DND-41 (cell line): Measurements from ENCODE around the gene IQGAP1.

Experiments used
- ATAC-seq: fragments of 200-7000 bp; cut with Tn5 transposase; 3 replicates; pipeline ENCODE4 v1.9.1; 2021; ENCODE audit warnings: low read depth; ENCODE audit not compliant: insufficient read depth
- DNase-seq: peaks from one replicate; pipeline ENCODE4 v3.0.0-alpha.2; 2020
- H2AFZ ChIP-seq: 2 replicates; pipeline ENCODE4 v1.6.0; 2012; ENCODE audit warnings: low read depth, low read length
- H3K27ac ChIP-seq: 2 replicates; pipeline ENCODE4 v1.5.1; 2012; ENCODE audit warnings: low read length, inconsistent platforms
- H3K27me3 ChIP-seq: fragments of 200-600 bp; sonication (generic); 2 replicates; pipeline ENCODE4 v1.6.0; 2012; ENCODE audit warnings: low read length, mild to moderate bottlenecking, inconsistent platforms; ENCODE audit not compliant: insufficient read depth, poor library complexity
- H3K36me3 ChIP-seq: 2 replicates; pipeline ENCODE4 v1.5.1; 2012; ENCODE audit warnings: low read length, inconsistent platforms; ENCODE audit not compliant: insufficient read depth
- H3K4me1 ChIP-seq: 2 replicates; pipeline ENCODE4 v1.5.1; 2012; ENCODE audit warnings: mild to moderate bottlenecking, low read length; ENCODE audit not compliant: insufficient read depth
- H3K4me2 ChIP-seq: 2 replicates; pipeline ENCODE4 v1.6.0; 2012; ENCODE audit warnings: mild to moderate bottlenecking, moderate library complexity, low read length, inconsistent platforms; ENCODE audit not compliant: insufficient read depth
- H3K4me3 ChIP-seq, 2 experiments: fragments of 200-600 bp in 1 of 2; shearing (Covaris generic) in 1 of 2; 2 replicates each; pipeline ENCODE4 v1.5.1; 2012 to 2016; ENCODE audit warnings: inconsistent platforms in 2 of 2, low read length in 2 of 2, mild to moderate bottlenecking in 2 of 2, low read depth in 1 of 2, moderate library complexity in 1 of 2
- H3K79me2 ChIP-seq: 2 replicates; pipeline ENCODE4 v1.6.0; 2012; ENCODE audit warnings: low read length, inconsistent platforms; ENCODE audit not compliant: insufficient read depth
- H3K9ac ChIP-seq: 2 replicates; pipeline ENCODE4 v1.6.0; 2012; ENCODE audit warnings: low read depth, mild to moderate bottlenecking, inconsistent platforms, low read length, moderate library complexity
- H3K9me3 ChIP-seq: 2 replicates; pipeline ENCODE4 v1.5.1; 2012; ENCODE audit warnings: low read length, moderate library complexity, mild to moderate bottlenecking, inconsistent platforms; ENCODE audit not compliant: insufficient read depth, severe bottlenecking
- H4K20me1 ChIP-seq: 2 replicates; pipeline ENCODE4 v1.6.0; 2012; ENCODE audit warnings: low read length; ENCODE audit not compliant: insufficient read depth
- CTCF ChIP-seq: IDR thresholded peaks from 2 replicates; pipeline ENCODE4 v1.5.1; 2012; ENCODE audit warnings: borderline replicate concordance, low read length, moderate library complexity, mild to moderate bottlenecking; ENCODE audit not compliant: poor library complexity, severe bottlenecking; ENCODE audit errors: extremely low read depth
- EZH2 ChIP-seq: IDR thresholded peaks from 3 replicates; pipeline ENCODE4 v1.6.1; 2012; ENCODE audit warnings: borderline replicate concordance, low read depth, mild to moderate bottlenecking, moderate library complexity, low read length, inconsistent platforms; ENCODE audit not compliant: severe bottlenecking

The IQGAP1 gene

GRCh38 chr15:90432253-90432652, 44.2 kb downstream of the IQGAP1 start:
- no peak overlapping the region for H3K4me2 ChIP-seq
- no peak overlapping the region for H3K4me3 ChIP-seq
- no peak for TF ChIP-seq CTCF
- no peak for TF ChIP-seq EZH2
- H3K27ac ChIP-seq: no peak overlapping the region
- no peak overlapping the region for H3K9ac ChIP-seq
- H4K20me1 ChIP-seq: no peaks in the 10 kb centered on the region
- H3K36me3 ChIP-seq: peaks cover 67% of the 10 kb centered on the region
- DNase-seq (no peak), ATAC-seq (no peak)
- H2AFZ ChIP-seq: no peak overlapping the region
- H3K9me3 ChIP-seq: no peaks in the 10 kb centered on the region
- no peaks in the 10 kb centered on the region for H3K4me1 ChIP-seq
- peaks cover 9% of the 10 kb centered on the region; the same call in 1 of the 2 replicates for H3K79me2 ChIP-seq
- H3K27me3 ChIP-seq: no peaks in the 10 kb centered on the region

GRCh38 chr15:90435652-90436337, 47.8 kb downstream of the IQGAP1 start:
- TF ChIP-seq EZH2 (no peak), CTCF (no peak)
- H3K27ac ChIP-seq: no peak overlapping the region
- no peaks in the 10 kb centered on the region for H3K4me1 ChIP-seq
- H2AFZ ChIP-seq: no peak overlapping the region
- no peaks in the 10 kb centered on the region for H3K27me3 ChIP-seq
- peaks cover 58% of the 10 kb centered on the region for H3K36me3 ChIP-seq
- no peak overlapping the region for H3K4me2 ChIP-seq
- no peak for DNase-seq
- H3K9me3 ChIP-seq: no peaks in the 10 kb centered on the region
- H3K4me3 ChIP-seq: no peak overlapping the region
- no peaks in the 10 kb centered on the region for H4K20me1 ChIP-seq
- ATAC-seq: no peak
- peaks cover 5% of the 10 kb centered on the region for H3K79me2 ChIP-seq
- no peak overlapping the region for H3K9ac ChIP-seq

- H3K79me2 ChIP-seq: peaks cover 5% of the 10 kb centered on the region
- H3K27ac ChIP-seq: no peak overlapping the region
- no peak for DNase-seq
- H4K20me1 ChIP-seq: no peaks in the 10 kb centered on the region
- no peaks in the 10 kb centered on the region for H3K27me3 ChIP-seq
- H3K4me3 ChIP-seq: no peak overlapping the region
- no peak overlapping the region for H2AFZ ChIP-seq
- peaks cover 57% of the 10 kb centered on the region for H3K36me3 ChIP-seq
- no peak overlapping the region for H3K4me2 ChIP-seq
- no peaks in the 10 kb centered on the region for H3K9me3 ChIP-seq
- H3K9ac ChIP-seq: no peak overlapping the region
- no peak for TF ChIP-seq EZH2
- no peak for TF ChIP-seq CTCF
- ATAC-seq: no peak
- H3K4me1 ChIP-seq: no peaks in the 10 kb centered on the region
These were observed 48.9 kb downstream of the IQGAP1 start for GRCh38 chr15:90436952-90437351.
